Raji (cell line): Measurements from ENCODE around the gene PDE6D.

Experiments
- POLR2A ChIP-seq: IDR thresholded peaks from 2 replicates; pipeline ENCODE4 v1.6.1; 2011; ENCODE audit warnings: low read depth, low read length, control low read depth; ENCODE audit not compliant: insufficient read depth

Gene PDE6D

DNA sequence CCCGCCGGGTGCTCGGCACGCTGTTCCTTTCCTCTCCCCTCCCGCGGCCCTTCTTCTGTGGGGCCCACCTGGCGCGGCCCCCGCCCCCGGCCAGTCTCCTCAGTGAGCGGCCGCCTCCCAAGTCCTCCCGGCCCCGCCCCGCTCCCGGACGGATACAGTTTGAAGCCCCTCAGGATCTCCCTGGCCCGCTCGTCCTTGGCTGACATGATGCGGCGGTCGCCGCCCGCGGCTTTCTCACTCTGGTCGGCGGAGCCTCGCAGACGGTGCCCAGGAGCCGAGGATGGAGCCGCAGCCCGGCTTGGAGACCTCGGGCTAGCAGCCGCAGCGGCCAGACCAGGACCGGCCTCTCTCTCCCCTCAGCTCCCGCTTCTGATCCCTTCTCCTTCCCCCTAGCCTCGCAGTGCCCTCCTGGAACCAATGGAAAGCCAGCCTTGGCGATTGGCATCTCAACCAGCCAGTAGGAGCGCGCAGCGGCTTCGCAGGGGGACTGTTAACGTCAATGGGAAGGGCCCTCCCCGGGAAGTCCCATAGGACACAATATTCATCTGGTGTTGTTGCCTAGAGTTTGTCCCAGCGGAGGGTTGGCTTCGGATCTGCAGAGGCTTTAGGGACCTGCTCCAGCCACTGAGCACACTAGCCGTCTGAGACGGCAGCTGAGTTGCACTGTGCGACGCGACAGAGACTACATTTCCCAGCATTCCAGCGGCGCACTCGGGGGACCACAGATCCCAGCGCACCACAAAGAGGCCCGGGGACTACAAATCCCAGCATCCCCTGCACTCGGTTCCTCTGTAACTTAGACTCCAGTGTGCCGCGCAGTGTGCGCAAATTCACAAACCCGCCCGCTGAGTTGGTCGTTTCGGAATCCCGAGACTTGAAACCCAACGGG, at the start of gene PDE6D:
Gene PDE6D (minus strand): TSS at position 374 of the 889 bp plus-strand sequence. CDS start 168 bp downstream, at position 206.
- TF ChIP-seq POLR2A = peak; percentile 92

DNA sequence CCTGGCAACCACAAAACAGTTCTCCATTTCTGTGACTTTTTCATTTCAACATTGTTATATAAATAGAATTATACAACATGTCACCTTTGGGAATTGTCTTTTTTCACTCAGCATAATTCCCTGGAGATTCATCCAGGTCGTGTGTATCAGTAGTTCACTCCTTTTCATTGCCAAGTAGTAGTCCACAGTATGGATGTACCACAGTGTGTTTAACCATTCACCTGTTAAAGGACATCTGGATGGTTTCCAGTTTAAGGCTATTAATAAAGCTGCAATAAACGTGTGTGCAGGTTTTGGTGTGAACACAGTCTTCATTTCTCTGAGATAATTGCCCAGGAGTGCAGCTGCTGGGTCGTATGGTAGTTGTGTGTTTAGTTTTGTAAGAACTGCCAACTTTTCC, 40.8 kb upstream of the PDE6D start:
- TF ChIP-seq POLR2A = no peak

DNA sequence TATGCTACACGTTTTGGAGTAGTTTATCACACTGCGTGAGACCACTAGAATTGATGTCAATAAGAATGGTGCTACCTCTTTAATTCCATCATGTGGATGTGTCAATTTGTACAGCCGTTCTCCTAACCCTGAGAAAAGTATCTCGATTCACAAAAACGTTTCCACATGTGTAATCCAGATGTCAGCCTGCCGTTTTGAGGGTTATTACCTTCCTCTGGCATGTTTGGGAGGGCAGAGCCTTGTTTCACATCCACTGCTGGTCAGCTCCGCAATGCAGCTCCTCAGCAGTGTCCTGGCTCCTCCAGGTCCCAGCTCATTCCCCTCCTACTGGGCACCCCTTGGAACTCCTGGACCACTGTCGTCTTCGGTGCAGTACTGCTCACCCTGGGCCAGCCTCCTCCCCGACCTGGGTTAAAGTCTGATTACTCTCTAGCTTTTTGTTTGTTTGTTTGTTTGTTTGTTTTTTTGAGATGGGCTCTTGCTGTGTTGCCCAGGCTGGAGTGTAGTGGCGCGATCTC, 39.8 kb upstream of the PDE6D start:
- no peak for TF ChIP-seq POLR2A

DNA sequence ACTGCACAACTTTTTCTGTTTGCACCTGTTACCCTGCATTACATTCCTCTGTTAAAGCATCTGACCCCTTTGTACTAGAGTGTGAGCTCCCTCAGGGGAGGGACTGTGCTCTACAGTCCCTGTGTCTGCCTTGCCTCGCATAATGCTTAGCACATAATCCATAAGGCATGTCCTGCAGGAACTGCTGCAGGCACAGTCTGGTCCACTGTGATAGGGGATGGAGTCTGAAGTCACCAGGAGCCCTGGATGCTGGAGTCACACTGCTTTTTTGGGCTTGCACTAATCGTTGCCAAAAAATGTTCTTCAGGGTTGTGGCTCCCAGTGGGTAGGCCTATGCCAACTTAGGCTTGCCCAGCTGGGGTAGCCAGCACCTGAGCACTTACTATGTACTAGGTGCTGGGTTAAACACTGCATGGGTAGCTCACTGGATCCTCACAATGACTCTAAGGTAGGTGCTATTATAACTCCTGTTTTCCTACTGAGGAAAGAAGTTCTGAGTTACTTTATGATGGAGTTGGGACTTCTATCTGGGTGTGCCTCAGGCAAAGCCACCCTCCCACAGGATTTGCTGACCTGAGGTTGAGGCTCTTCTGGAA, 38.5 kb upstream of the PDE6D start:
- TF ChIP-seq POLR2A = no peak

DNA sequence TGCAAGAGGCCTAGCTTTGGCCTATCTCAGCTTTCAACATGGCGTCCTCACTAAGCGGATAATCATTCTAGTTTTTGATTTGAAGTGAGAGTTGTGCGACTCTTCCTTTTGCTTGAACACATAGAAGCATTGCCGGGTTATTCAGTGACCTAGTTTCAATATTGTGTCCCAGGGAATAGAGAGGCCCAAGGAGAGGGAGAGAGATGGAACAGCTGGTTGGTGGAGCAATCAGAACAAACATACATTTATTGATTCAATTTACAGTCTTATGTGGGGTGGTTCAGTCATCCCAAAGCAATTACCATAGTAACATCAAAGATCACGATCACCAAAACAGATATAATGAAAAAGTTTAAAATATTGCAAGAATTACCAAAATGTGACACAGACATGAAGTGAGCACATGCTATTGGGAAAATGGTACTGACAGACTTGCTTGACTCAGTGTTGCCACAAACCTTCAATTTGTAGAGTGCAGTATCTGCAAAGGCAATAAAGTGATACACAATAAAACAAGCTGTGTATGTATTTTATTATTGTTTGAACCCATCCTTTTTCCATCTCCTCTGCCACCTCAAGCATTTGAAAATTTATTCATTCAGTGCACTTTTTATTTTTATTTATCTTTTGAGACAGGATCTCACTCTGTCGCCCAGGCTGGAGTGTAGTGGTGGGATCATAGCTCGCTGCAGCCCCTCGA, 35.4 kb upstream of the PDE6D start:
- TF ChIP-seq POLR2A = no peak

DNA sequence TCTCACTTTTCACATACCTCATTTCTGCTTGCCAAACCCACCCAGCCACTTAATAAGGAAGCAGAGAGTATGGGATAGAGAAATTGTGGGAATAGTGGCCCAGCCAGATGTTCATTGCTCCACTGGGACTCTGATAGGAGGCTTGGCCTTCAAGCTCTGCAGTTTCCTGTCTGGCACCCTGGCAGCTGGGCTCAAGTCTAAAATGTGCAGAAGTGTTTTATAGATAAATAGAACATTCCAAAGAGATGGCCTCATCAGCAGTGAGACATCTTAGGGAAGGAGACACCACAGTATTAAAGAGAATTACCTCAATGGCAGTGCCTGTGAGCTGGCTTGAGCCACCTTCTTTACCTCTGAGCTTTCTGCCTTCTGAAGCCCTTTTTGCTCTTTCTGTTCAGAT, 29.8 kb upstream of the PDE6D start:
- no peak for TF ChIP-seq POLR2A

GRCh38 chr2:231807020-231807419, 25.9 kb upstream of the PDE6D start:
- TF ChIP-seq POLR2A = no peak

DNA sequence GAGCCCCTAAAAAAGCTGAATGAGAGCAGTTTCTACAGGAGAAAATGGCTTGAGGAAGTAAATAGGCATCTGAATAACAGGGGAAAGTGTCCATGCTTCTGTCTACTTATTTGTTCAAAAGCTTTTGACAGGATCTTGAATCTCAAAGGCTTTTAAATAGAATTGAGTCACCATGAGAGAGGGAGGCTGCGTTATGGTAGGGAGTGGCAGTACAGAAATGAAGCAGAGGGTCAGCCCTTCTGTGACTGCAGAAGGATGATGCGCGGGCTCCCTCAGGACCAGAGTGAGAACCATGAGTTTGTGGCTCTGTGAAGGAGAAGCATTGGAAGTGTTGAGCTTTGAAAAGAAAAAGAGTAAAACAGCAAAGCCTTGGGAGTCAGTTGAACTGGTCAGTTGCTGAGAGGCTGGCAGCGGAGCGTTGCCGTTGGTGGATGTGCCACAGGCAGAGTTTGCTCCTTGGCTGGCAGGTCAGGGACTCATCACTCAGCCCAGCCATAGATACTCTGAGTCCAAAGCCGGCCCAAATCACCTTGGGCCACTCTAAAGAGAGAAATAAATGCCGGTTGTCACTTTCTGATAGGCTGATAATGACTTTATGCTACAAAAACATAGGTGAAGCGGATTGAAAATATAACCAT, 22.5 kb upstream of the PDE6D start:
- TF ChIP-seq POLR2A = no peak

- TF ChIP-seq POLR2A = no peak
These were observed 19.5 kb upstream of the PDE6D start for GRCh38 chr2:231800493-231801091.

GRCh38 chr2:231795525-231796327, 14.6 kb upstream of the PDE6D start:
- TF ChIP-seq POLR2A = no peak

DNA sequence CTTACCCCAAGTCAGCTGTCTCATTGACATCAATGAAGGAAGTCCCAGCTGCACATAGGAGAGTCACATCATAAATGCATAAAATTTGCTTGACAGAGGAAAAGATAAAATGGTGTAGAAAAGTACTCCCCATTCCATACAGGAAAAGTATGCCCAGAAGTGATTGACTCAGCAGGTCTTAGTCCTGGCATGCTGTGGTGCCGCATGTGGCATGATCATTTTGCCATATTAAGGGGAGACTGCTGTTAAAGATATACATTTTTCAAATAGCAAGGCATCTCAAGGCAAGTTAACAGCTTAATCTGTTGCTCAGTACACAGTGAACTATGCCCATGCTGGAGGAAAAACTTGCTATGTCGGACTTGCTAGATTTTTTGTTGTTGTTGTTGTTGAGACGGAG, 13.3 kb upstream of the PDE6D start:
- TF ChIP-seq POLR2A = no peak

DNA sequence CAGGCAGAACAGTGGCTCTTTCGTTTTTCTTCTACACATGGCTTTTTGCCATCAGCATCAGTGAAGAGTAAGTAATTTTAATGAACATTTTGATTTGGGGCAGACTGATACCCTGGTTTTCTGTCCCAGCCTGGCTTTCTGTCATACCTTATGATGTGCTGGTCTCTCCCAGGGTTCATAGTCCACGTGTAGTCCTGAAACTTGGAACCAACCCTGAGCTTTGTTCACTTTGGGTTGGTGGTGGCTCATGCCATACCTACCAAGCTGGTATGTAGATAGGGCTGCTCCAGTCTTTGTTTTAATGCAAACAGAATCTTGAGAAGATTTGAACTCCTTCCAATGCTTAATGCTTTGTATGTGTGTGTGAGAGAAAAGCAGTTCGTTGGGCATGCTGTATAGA, 10.0 kb upstream of the PDE6D start:
- no peak for TF ChIP-seq POLR2A

GRCh38 chr2:231786917-231787292, 5.8 kb upstream of the PDE6D start:
- TF ChIP-seq POLR2A = no peak
